K562 (cell line): ENCODE results near the gene NEK1. TPM values are rescaled to one million over a fixed set of nuclear protein-coding genes. Genes with fewer than 3 reads are reported as not detected.

Source experiments
- CTCF ChIP-seq, 3 experiments: IDR thresholded peaks in 2 of 3; conservative IDR thresholded peaks in 1 of 3; 2 replicates each; pipeline ENCODE4 v1.5.1; 2011 to 2012; ENCODE audit warnings: low read length in 3 of 3, mild to moderate bottlenecking in 3 of 3, control low read depth in 2 of 3, improper control_type of control experiment in 1 of 3, inconsistent platforms in 1 of 3, low read depth in 1 of 3, mixed read lengths in 1 of 3, moderate library complexity in 1 of 3; ENCODE audit not compliant: insufficient read depth in 2 of 3
- IFI16 ChIP-seq: fragments of 250-450 bp; sonication (Bioruptor Pico); IDR thresholded peaks from 2 replicates; pipeline ENCODE4 v2.1.2; 2022; ENCODE audit warnings: mild to moderate bottlenecking, inconsistent platforms
- MYNN ChIP-seq, 2 experiments: sonication (generic); formaldehyde crosslinking in 1 of 2; IDR thresholded peaks; 2 replicates each; pipeline versions ENCODE4 v1.5.0 to v1.6.1; 2016 to 2020; ENCODE audit warnings: antibody characterized with exemption in 1 of 2, missing genetic modification reagents in 1 of 2
- PKNOX1 ChIP-seq: fragments of 450-650 bp; IDR thresholded peaks from 2 replicates; pipeline ENCODE4 v1.6.1; 2016
- RCOR1 ChIP-seq, 2 experiments: IDR thresholded peaks; 2 replicates each; pipeline ENCODE4 v1.6.1; 2012; ENCODE audit warnings: low read depth in 2 of 2, low read length in 2 of 2, borderline replicate concordance in 1 of 2, improper control_type of control experiment in 1 of 2
- REST ChIP-seq, 2 experiments: fragments of 450-650 bp; formaldehyde crosslinking in 1 of 2; IDR thresholded peaks; 2 replicates each; pipeline versions ENCODE4 v1.4.0 to v1.6.1; 2014 to 2020; ENCODE audit warnings: mild to moderate bottlenecking in 2 of 2, borderline replicate concordance in 1 of 2, low read depth in 1 of 2
- SAFB2 ChIP-seq: fragments of 200-400 bp; formaldehyde crosslinking; IDR thresholded peaks from 2 replicates; pipeline ENCODE4 v1.6.1; 2018; ENCODE audit warnings: borderline replicate concordance, low read length, low read depth, moderate library complexity; ENCODE audit not compliant: severe bottlenecking
- SRF ChIP-seq, 2 experiments: fragments of 250-450, 450-650 bp in 1 of 2; sonication (Bioruptor Pico) in 1 of 2; sonication (generic) in 1 of 2; formaldehyde crosslinking; IDR thresholded peaks; 2 replicates each; pipeline versions ENCODE4 v1.5.0 to v1.5.1; 2020 to 2022; ENCODE audit warnings: mild to moderate bottlenecking in 1 of 2, missing genetic modification reagents in 1 of 2
- TFAP4 ChIP-seq: sonication (generic); formaldehyde crosslinking; IDR thresholded peaks from 2 replicates; pipeline ENCODE4 v1.8.0; 2022; ENCODE audit warnings: missing genetic modification reagents, mild to moderate bottlenecking, moderate library complexity, borderline replicate concordance
- ZBTB26 ChIP-seq: fragments of 450-650 bp; formaldehyde crosslinking; IDR thresholded peaks from 2 replicates; pipeline ENCODE4 v1.4.0; 2022; ENCODE audit warnings: missing genetic modification characterization
- ZNF12 ChIP-seq: sonication (generic); formaldehyde crosslinking; IDR thresholded peaks from 2 replicates; pipeline ENCODE4 v1.4.0; 2020; ENCODE audit warnings: mild to moderate bottlenecking, missing genetic modification reagents
- polyA plus RNA-seq, 8 experiments: library from polyadenylated mRNA; depleted of rRNA in 4 of 8; stranded (reverse) in 5 of 8; unstranded in 3 of 8; fragments of >200 nt; fragmentation: Nextera tagmentation in 2 of 8; fragmentation: Illumina TruSeq in 1 of 8; extraction: Ambion mirVana in 2 of 8; extraction: Trizol in 1 of 8; gene quantifications; 2 replicates each; pipeline versions ENCODE4 v1.2.1 to v1.2.3, GENCODE V29; 2011 to 2014; ENCODE audit warnings: inconsistent platforms in 1 of 8, missing spikeins in 1 of 8
- total RNA-seq, 7 experiments: library from RNA; depleted of rRNA in 6 of 7; stranded (reverse); fragments of >200 nt in 6 of 7; fragmentation: Illumina TruSeq in 2 of 7; extraction: Trizol in 2 of 7; gene quantifications; 2 replicates each; pipeline versions ENCODE4 v1.2.1 to v1.2.3, GENCODE V29; 2011 to 2021; ENCODE audit warnings: low replicate concordance in 1 of 7

Gene NEK1
- total and polyA plus RNA-seq, 9 of the 15 experiments (the other 6 are each of a cell fraction or from before 2014, with no cell fraction given) = 6.2 to 15.7 (median 10.3) TPM

- TF ChIP-seq REST (IDR thresholded peaks at IDR 0.05; ENCODE audit: borderline replicate concordance) (0 out of 2 replicates have a peak, but pooled peaks have one; percentile 12), REST (CRISPR knock-in tag; IDR thresholded peaks at IDR 0.05; ENCODE audit: low read depth) (no peak), ZBTB26 (no peak), SAFB2 (no peak), TFAP4 (no peak), SRF (CRISPR knock-in tag; IDR thresholded peaks at IDR 0.05) (0 out of 4 replicates have a peak, but pooled peaks of 1 of the 2 experiments have one; percentile 42), IFI16 (no peak), PKNOX1 (no peak), RCOR1 (IDR thresholded peaks at IDR 0.05; ENCODE audit: borderline replicate concordance in 1 of 2, low read depth in 2 of 2, low read length in 2 of 2) (no peak), ZNF12 (CRISPR knock-in tag) (no peak), MYNN (IDR thresholded peaks at IDR 0.05) (no peak), MYNN (CRISPR knock-in tag; IDR thresholded peaks at IDR 0.05) (no peak), CTCF (IDR thresholded peaks at IDR 0.05 in 2 of 3, conservative IDR thresholded peaks at IDR 0.05 in 1 of 3; ENCODE audit: insufficient read depth in 2 of 3, low read depth in 1 of 3, low read length in 3 of 3) (peak; percentile 63 to 75 (median 71))
These were observed 7.2 kb upstream of the NEK1 start (continued) for GRCh38 chr4:169619518-169619957.
